ENCODE measurements around the gene BARX2.

BARX2 gene

GRCh38 chr11:129374993-129375750 is 476 bp upstream of the BARX2 start:
- Histone ChIP-seq H3K4me1 (ENCODE audit: insufficient read depth, low read length) (no peaks in the 10 kb centered on the region), H3K27me3 (ENCODE audit: insufficient read depth, low read length, poor library complexity) (peaks cover 18% of the 10 kb centered on the region), H3K27ac (ENCODE audit: low read length) (no peak overlapping the region), H3K4me2 (ENCODE audit: insufficient read depth, low read length) (no peak overlapping the region), H2AFZ (ENCODE audit: low read depth, low read length) (no peak overlapping the region), H3K79me2 (ENCODE audit: insufficient read depth, low read length) (no peaks in the 10 kb centered on the region), H4K20me1 (ENCODE audit: insufficient read depth, low read length) (no peaks in the 10 kb centered on the region), H3K36me3 (ENCODE audit: insufficient read depth, low read length) (no peaks in the 10 kb centered on the region), H3K9me3 (ENCODE audit: insufficient read depth, low read length, severe bottlenecking) (no peaks in the 10 kb centered on the region), H3K9ac (ENCODE audit: low read depth, low read length) (no peak overlapping the region), H3K4me3 (ENCODE audit: low read depth in 1 of 2, low read length in 2 of 2) (no peak overlapping the region)
- no peak for DNase-seq
- ATAC-seq (ENCODE audit: insufficient read depth, low read depth), result no peak
- TF ChIP-seq EZH2 (IDR thresholded peaks at IDR 0.05; ENCODE audit: borderline replicate concordance, low read depth, low read length, severe bottlenecking) (no peak), CTCF (IDR thresholded peaks at IDR 0.05; ENCODE audit: borderline replicate concordance, extremely low read depth, low read length, poor library complexity, severe bottlenecking) (no peak)

DNA sequence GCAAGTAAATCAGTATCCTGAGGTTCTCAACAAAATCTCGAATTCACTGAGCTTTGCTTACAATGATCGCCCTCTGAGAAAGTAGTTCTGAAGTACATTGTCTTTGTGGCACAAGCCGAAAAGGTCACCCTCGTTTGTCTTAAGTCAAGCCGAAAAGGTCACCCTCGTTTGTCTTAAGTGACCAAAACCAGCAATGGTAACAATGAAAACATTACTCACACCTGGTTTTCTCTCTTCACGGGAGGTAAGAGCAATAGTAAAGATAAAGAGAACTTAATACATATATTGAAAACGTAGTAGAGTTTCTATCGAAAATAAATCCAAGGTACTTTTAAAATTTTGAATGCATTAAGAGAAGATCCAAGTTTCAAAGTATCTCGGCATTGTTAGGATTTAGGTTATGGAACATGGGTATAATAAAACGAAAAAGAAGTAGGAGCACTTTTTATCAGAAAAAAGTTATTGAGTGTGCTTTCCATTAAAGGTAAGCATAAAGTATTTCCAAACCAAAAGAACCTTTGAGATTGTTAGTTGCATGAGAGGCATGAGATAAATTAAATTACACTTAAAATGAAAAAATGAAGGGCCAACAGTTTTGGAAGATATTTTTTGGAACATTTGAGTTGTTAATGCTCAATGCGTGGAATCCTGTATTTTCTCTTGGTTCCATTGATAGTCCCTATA is 1.2 kb downstream of the BARX2 start:
- no peak for ATAC-seq (ENCODE audit: insufficient read depth, low read depth)
- Histone ChIP-seq H3K79me2 (ENCODE audit: insufficient read depth, low read length) (no peaks in the 10 kb centered on the region), H3K36me3 (ENCODE audit: insufficient read depth, low read length) (no peaks in the 10 kb centered on the region), H2AFZ (ENCODE audit: low read depth, low read length) (no peak overlapping the region), H3K9ac (ENCODE audit: low read depth, low read length) (no peak overlapping the region), H3K27ac (ENCODE audit: low read length) (no peak overlapping the region), H3K4me1 (ENCODE audit: insufficient read depth, low read length) (no peaks in the 10 kb centered on the region), H4K20me1 (ENCODE audit: insufficient read depth, low read length) (no peaks in the 10 kb centered on the region), H3K4me3 (ENCODE audit: low read depth in 1 of 2, low read length in 2 of 2) (no peak overlapping the region), H3K9me3 (ENCODE audit: insufficient read depth, low read length, severe bottlenecking) (no peaks in the 10 kb centered on the region), H3K4me2 (ENCODE audit: insufficient read depth, low read length) (no peak overlapping the region), H3K27me3 (ENCODE audit: insufficient read depth, low read length, poor library complexity) (peaks cover 12% of the 10 kb centered on the region)
- no peak for TF ChIP-seq EZH2 (IDR thresholded peaks at IDR 0.05; ENCODE audit: borderline replicate concordance, low read depth, low read length, severe bottlenecking)
- TF ChIP-seq CTCF (IDR thresholded peaks at IDR 0.05; ENCODE audit: borderline replicate concordance, extremely low read depth, low read length, poor library complexity, severe bottlenecking), result no peak
- no peak for DNase-seq

GRCh38 chr11:129377739-129378138 is 2.1 kb downstream of the BARX2 start:
- ATAC-seq (ENCODE audit: insufficient read depth, low read depth) (no peak), DNase-seq (no peak)
- TF ChIP-seq CTCF (IDR thresholded peaks at IDR 0.05; ENCODE audit: borderline replicate concordance, extremely low read depth, low read length, poor library complexity, severe bottlenecking) (no peak), EZH2 (IDR thresholded peaks at IDR 0.05; ENCODE audit: borderline replicate concordance, low read depth, low read length, severe bottlenecking) (no peak)
- H3K27ac ChIP-seq (ENCODE audit: low read length), result no peak overlapping the region
- H3K4me1 ChIP-seq (ENCODE audit: insufficient read depth, low read length), result no peaks in the 10 kb centered on the region
- H3K4me3 ChIP-seq (ENCODE audit: low read depth in 1 of 2, low read length in 2 of 2), result no peak overlapping the region
- H3K4me2 ChIP-seq (ENCODE audit: insufficient read depth, low read length), result no peak overlapping the region
- H4K20me1 ChIP-seq (ENCODE audit: insufficient read depth, low read length), result no peaks in the 10 kb centered on the region
- no peaks in the 10 kb centered on the region for H3K79me2 ChIP-seq (ENCODE audit: insufficient read depth, low read length)
- no peaks in the 10 kb centered on the region for H3K9me3 ChIP-seq (ENCODE audit: insufficient read depth, low read length, severe bottlenecking)
- H3K9ac ChIP-seq (ENCODE audit: low read depth, low read length), result no peak overlapping the region
- peaks cover 12% of the 10 kb centered on the region for H3K27me3 ChIP-seq (ENCODE audit: insufficient read depth, low read length, poor library complexity)
- H2AFZ ChIP-seq (ENCODE audit: low read depth, low read length), result no peak overlapping the region
- H3K36me3 ChIP-seq (ENCODE audit: insufficient read depth, low read length), result no peaks in the 10 kb centered on the region
